Glomerular endothelial cell (primary cell): ENCODE data around the gene GCNT1. TPM values are rescaled to one million over a fixed set of nuclear protein-coding genes. Genes with fewer than 3 reads are reported as not detected.
"Not testable (repeated sequence)": the region's sequence is repeated elsewhere in the genome, so short reads cannot be mapped to it uniquely, and the experiment has no call there.

ENCODE experiments used
- DNase-seq: peaks from one replicate; pipeline ENCODE4 v3.0.0-alpha.2; 2011; ENCODE audit warnings: low read depth, low spot score; ENCODE audit errors: extremely low read depth
- total RNA-seq: library from RNA; depleted of rRNA; stranded (reverse); fragments of >200 nt; gene quantifications from 2 replicates; pipeline ENCODE4 v1.2.3, GENCODE V29; 2015

Gene GCNT1
- total RNA-seq, 1 donor from 2014 or later = 2.6 TPM

DNA sequence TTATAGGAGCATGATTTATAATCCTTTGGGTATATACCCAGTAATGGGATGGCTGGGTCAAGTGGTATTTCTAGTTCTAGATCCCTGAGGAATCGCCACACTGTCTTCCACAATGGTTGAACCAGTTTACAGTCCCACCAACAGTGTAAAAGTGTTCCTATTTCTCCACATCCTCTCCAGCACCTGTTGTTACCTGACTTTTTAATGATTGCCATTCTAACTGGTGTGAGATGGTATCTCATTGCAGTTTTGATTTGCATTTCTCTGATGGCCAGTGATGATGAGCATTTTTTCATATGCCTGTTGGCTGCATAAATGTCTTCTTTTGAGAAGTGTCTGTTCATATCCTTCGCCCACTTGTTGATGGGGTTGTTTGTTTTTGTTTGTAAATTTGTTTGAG lies 20.4 kb downstream of the GCNT1 start:
- DNase-seq = not testable (repeated sequence)

DNA sequence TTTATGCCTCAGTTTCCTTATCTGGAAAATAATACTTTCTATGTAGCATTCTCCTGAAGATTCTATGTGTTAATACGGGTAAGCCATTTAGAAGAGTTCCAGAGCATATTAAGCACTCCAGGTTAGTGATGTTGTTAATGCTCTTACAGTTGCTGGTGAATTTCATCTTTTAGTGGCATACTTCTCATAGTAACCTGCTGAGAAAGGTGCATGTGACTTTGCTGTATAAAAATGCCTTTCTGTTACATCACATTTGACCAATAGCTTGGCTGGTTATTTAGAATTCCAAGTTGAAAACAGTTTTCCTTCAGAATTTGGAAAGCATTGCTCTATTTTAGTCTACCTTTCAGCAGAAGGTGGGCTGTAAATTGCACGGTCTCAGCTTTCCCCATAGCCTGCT lies 27.2 kb downstream of the GCNT1 start:
- DNase-seq = no peak

DNA sequence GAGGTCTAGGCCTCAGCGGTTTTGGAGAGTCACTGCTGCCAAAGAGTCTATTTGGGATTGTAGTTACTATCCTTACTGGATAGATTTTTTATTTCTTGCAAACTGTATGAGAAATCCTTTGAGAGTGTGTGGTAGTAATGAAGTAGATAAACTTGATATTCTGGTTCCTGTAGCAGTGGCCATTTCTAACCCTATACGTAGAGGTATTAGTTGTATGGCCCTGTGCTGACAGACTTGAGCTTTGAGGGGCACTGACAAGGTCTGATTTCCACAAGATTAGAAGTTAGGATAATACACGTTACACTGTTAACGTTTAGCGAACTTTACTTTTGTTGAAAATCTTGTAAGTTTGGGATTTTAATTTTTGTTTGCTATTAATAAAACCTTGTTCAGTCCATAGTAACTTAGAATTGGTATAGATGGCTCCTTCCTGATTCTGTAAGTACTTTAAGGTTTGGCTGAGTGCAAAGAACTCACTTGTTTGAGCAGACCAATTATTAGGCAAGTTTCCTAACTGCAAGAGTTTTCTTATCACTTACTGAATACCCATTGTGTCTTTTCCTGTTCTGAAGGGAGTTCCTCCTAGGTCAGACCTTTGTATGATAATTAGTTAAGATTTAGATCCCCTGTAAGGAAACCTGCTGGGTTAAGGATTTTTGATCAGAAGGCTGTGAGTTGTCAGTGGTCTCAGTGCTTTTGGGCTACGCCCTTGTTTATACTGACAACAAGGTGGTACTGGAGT lies 31.4 kb downstream of the GCNT1 start:
- no peak for DNase-seq

DNA sequence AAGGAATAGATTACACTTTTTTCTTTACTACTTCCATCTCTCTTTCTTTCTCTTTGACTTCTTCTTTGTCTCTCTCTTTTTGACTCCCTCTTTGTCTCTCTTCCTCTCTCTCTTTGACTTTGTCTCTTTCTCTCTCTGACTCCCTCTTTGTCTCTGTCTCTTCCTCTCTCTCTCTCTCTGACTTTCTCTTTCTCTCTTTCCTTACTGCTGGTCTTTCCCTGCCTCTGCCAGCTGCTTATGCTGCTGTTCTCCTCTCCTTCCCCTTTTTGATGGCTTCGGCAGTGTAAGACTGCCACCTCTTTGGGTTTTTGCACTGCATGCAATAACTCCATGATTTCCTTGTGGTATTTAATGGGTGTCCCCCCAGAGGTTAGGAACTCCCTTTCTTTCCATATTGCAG lies 32.1 kb downstream of the GCNT1 start:
- DNase-seq = not testable (repeated sequence)

DNA sequence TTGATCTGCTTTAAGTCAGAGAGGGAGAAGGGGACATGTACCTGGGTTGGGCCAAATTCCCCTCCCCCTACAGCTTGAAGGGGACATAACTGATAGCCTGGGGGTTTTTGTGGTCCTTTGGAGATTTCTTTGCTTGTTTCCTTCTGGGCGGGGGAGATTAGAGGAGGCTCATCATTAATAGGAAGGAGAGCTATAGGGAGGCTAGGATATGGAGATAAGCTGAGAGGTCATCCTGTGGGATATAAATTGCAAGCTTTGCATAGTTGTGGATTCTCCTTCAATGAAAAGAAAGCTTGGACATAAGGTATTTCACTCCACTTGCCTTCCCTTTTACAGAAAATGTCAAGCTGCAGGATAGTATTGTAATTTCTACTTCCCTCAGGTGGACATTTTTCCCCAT lies 34.5 kb downstream of the GCNT1 start:
- not testable (repeated sequence) for DNase-seq

DNA sequence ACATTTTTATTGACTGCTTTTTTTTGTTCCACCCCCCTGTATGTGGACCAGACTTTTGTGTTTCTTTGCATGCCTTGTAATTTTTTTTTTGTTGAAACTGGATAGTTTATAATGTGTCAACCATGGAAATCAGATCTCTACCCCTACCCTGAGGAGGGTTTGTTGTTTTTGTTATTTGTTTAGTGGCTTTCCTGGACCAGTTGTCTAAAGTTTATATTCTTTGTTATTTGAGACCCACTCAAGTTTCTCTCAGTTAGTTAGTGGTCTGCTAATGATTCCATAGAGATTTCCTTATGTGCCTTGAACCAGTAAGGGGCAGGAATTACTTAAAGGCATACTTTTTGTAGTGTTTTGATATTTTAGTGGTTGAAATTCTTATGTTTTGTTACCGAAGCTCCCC lies 41.1 kb downstream of the GCNT1 start:
- no peak for DNase-seq

DNA sequence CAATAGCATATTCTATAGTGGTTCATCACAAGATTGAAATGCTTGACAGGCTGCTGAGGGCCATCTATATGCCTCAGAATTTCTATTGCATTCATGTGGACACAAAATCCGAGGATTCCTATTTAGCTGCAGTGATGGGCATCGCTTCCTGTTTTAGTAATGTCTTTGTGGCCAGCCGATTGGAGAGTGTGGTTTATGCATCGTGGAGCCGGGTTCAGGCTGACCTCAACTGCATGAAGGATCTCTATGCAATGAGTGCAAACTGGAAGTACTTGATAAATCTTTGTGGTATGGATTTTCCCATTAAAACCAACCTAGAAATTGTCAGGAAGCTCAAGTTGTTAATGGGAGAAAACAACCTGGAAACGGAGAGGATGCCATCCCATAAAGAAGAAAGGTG lies 43.8 kb downstream of the GCNT1 start:
- DNase-seq = no peak

DNA sequence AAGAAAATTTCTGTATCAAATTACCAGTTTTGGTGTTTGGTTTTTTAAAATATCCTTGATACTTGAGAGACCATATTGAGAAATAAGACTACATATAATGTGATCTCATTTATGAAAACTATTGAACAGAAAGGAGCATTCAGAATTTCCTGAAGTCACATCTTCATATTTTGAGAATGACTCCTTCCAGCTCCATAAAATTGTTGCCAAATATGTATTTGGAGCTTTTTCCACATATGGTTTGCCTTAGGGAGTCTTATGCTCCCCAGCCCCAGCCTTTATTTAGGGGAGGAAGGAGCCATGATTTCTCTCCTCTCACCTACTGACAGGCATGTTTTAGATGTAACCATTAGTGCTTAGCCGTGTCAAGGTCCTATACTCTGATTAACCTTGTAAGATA lies 51.1 kb downstream of the GCNT1 start:
- DNase-seq = no peak

DNA sequence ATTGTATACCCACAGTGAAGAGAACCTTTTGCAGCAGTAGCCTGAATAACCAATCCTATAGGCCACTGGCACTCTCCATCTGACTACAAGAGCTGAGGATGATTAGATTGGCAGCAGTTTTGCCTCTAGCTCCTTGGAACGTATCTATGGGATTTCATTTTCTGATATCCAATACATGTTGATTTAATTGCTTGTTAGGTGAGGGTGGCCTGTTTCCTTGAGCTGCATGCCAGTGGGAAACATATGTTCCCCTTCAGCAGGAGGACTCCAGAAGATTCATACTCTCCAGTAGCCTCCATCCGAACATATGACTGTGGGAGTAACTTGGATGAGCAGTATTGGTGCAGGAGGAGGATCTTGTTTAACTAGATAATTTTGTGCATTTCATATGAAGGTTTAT lies 51.5 kb downstream of the GCNT1 start:
- DNase-seq = no peak

DNA sequence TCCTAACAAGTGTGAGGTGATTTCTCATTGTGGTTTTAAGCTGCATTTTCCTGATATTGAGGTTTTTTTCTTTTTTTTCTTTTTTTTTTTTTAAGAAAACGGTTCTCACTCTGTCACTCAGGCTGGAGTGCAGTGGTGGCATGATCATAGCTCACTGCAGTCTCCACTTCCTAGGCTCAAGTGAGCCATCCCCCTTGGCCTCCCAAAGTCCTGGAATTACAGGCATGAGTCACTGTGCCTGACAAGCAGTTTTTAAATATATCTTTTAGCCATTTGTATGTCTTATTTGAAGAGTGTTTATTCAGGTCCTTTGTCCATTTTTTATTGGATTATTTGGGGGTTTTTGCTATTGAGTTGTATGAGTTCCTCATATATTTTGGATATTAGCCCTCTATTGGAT lies 53.8 kb downstream of the GCNT1 start:
- no peak for DNase-seq

DNA sequence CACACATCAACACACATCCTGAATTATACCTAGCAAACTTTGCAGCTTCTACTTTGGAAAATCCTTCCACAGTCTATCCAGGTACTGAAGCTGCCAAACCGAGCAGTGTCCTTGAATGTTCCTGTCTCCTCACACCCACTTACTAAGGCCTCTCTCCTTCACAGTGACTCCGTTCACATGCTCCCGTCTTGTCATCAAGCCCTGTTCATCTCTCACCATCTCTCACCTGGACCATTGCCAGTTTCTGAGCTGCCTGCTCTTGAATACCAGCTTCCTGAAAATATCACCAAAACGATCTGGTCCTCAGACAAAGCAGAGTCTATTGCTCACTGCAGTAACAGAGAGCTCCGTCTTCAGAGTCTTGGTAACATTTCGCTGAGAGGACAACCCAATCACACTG lies 57.4 kb downstream of the GCNT1 start:
- DNase-seq = no peak

DNA sequence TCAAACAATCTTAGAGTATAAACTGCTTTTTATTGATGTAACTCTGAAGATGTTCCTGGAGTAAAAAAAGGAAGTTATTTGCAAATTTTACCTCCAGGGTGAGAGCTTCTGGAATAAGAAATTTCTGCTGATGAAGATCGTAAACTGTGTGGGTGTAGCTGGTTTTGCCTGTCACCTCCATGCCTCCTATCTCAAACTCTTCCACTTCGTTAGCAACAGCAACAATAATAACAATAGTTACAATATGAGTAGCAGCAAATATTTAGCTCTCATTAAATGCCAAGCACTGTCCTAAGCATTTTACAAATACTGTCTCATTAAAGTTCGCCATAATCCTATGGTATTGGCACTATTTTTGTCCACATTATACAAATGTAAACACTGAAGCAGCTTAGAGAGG lies 57.9 kb downstream of the GCNT1 start:
- no peak for DNase-seq

DNA sequence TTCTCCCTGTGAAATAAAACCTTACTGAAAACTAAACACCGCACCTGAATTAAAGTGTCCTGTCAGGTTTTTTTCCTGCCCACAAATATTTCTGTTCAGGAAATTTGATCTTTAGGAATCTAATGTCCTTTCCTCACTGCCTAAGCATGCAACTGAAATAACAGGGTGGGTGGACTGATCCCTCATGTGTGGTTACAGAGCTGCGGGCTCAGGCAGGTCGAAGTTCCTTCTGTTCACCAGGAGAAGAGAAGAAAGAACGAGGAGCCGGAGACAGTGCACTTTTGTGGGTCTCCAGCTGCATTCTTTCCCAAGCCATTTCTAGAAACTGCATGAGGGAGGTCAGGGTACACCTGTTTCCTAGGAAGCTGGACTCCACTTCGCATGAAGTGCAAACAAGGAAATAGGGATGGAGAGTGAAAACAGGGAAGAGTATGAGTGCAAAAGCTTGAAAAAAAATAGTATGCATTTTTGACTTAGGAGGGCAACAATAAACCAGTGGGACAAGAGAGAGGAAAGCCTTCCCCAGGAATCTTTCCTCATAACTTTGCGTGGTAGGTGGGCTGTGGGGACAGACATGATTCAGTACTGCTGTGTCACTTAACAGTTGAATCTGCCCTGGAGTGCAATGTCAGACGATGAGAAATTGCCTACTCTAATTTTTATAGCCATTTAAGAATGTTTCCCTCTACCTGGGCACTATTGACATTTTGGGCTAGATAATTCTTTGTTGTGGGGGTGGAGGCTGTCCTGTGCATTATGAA lies 60.3 kb downstream of the GCNT1 start:
- DNase-seq = no peak

DNA sequence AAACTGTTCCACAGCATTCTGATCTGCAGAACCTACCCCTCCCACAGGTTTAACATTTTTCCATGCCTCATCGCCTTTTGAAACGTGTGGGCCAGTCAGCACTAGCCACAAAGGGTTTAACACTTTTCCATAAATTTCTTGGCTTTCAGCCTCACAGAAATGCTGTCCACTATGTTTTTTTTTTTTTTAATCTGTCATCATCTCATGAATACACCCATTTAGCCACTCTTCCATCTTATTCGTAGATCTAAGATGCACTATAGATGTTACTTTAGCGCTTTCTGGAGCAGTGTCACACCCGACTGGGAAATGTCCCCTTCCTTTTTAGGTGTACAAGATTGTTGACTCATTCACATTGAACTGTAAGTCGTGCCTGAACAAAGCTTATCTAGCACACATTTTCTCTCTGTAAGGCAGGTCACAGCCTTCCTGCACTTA lies 62.3 kb downstream of the GCNT1 start:
- DNase-seq = no peak

DNA sequence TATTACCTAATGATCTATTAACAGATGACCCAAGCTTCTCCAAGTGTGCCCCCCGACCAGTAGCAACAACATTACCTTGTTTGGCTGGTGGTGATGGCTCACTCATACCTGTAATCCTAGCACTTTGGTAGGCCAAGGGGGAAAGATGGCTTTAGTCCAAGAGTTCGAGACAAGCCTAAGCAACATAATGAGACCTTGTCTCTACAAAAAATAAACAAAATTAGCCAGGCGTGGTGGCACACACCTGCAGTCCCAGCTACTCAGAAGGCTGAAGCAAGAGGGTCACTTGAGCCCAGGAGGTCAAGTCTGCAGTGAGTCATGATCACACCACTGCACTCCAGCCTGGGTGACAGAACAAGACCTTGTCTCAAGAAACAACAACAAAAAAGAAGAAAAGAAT lies 62.9 kb downstream of the GCNT1 start:
- no peak for DNase-seq

DNA sequence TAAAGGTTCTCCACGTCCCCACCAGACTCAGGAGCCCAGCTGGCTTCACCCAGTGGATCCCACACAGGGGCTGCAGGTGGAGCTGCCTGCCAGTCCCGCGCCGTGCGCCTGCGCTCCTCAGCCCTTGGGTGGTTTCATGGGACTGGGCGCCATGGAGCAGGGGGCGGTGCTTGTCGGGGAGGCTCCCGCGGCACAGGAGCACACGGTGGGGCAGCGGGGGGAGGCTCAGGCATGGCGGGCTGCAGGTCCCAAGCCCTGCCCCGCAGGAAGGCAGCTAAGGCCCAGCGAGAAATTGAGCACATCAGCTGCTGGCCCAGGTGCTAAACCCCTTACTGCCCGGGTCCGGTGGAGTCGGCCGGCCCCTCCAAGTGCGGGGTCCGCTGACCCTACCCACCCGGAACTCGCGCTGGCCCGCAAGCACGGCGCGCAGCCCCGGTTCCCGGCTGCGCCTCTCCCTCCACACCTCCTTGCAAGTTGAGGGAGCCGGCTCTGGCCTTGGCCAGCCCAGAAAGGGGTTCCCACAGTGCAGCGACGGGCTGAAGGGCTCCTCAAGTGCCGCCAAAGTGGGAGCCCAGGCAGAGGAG lies 64.7 kb downstream of the GCNT1 start:
- not testable (repeated sequence) for DNase-seq

DNA sequence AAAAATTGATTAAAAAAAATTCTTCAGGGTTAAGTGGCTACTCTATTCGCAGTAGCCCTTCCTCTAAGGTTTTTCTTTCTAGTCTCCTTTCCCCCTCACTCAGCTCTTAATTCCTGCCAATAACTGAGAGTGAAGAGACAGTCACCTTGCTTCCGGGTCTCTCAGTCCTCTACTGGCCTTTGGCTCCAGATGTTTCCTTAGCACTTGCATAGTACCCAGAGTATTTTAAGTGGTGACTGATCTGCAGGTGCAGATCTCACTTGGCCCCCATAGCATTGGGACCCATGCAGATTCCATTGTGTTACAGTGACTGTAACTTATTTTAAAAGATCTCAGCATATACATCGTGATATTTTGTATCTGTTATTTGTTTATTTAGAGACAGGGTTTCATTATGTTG lies 66.2 kb downstream of the GCNT1 start:
- DNase-seq = no peak

DNA sequence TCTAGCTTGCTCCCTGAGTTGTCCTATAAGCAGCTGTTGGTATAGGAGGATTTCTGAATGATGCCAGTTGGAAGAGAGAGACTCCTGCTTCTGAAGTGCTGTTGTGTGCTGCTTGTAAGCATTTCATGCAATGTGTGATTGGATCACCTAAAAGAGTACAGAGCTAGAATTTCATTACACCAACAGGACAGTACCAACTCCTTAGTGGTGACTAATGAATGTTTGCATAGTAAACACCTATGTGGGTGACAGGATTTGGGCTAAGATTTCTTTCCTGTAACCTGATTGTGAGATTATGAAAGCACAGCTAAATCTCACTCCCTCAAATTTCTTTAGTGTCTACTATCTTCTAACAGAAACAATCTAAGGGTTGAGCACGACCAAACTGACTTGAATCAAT lies 67.0 kb downstream of the GCNT1 start:
- no peak for DNase-seq

DNA sequence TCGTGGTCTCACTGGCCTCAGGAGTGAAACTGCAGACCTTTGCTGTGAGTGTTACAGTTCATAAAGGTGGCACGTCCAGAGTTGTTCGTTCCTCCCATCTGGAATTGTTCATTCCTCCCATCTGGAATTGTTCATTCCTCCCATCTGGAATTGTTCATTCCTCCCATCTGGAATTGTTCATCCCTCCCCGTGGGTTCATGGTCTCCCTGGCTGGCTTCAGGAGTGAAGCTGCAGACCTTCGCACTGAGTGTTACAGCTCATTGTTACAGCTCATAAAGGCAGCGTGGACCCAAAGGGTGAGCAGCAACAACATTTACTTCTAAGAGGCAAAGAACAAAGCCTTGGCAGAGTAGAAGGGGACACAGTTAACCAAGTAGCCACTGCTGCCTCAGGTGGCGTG lies 69.1 kb downstream of the GCNT1 start:
- no peak for DNase-seq

DNA sequence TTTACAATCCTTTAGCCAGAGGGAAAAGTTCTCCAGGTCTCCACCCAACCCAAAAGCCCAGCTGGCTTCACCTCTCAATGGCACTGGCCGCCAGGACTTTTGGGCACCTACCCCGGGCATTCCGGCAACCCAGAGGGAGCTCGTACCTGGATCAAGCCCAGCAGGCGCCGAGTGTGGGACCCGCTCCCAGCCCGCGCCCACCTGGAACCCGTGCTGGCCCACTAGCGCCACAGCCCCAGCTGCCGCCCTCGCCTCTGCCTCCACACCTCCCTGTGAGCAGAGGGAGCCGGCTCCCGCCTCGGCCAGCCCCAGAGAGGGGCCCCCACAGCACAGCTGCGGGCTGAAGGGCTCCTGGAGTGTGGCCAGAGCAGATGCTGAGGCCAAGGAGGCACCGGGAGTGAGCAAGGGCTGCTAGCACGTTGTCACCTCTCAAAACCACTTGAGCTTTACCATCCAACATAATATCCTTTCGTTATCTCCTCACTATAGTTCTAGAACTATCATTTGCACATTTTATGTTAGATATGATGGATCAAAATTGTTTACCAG lies 69.7 kb downstream of the GCNT1 start:
- no peak for DNase-seq

DNA sequence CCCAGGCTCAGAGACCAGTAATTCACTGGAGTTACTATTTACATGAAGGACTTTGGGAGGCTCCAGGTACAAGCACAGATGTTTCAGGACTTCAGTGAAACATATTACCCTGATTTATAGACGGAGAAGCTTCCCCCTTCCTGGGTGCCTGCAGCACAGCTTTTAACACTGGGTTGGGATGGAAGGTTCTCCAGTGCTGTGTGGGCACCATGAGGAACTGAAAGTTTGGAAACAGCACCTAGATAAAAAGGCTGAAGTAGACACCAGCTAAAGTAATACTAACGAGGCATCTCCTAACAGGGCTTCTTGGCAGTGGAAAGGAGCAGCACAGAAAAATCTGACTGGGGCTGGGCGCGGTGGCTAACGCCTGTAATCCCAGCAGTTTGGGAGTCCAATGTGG lies 70.7 kb downstream of the GCNT1 start:
- no peak for DNase-seq
